GM18507 (cell line): ENCODE data around the gene PCBP2.
"Not testable (repeated sequence)": the region's sequence is repeated elsewhere in the genome, so short reads cannot be mapped to it uniquely, and the experiment has no call there.

Experiments
- DNase-seq: peaks from one replicate; pipeline ENCODE4 v3.0.0; 2011; ENCODE audit warnings: low read depth; ENCODE audit not compliant: insufficient read length; ENCODE audit errors: extremely low spot score
- FAIRE-seq: peaks from 2 replicates; lab custom pipeline; 2011; peaks lifted over from hg19 to GRCh38; lab: Jason Lieb, UNC

PCBP2 gene

GRCh38 chr12:53451661-53452158 lies at the start of gene PCBP2:
Gene PCBP2 (plus strand): TSS chr12:53452102. CDS start chr12:53454801, 2,699 bp downstream.
- FAIRE-seq (peak; percentile 95), DNase-seq (peak; percentile 97)

GRCh38 chr12:53402351-53402750 lies 49.6 kb upstream of the PCBP2 start:
- DNase-seq, FAIRE-seq: not testable (repeated sequence)

- FAIRE-seq (no peak), DNase-seq (no peak)
Observed at GRCh38 chr12:53402871-53403270, 49.0 kb upstream of the PCBP2 start.

GRCh38 chr12:53410951-53411350 lies 41.0 kb upstream of the PCBP2 start:
- DNase-seq (no peak), FAIRE-seq (no peak)

GRCh38 chr12:53413485-53414204 lies 38.3 kb upstream of the PCBP2 start:
- FAIRE-seq (peak; percentile 21), DNase-seq (no peak)

GRCh38 chr12:53414756-53415417 lies 37.0 kb upstream of the PCBP2 start:
- DNase-seq: no peak
- no peak for FAIRE-seq

- FAIRE-seq, DNase-seq: not testable (repeated sequence)
Observed at GRCh38 chr12:53415752-53416389, 36.0 kb upstream of the PCBP2 start.

GRCh38 chr12:53417291-53417816 lies 34.5 kb upstream of the PCBP2 start:
- DNase-seq: not testable (repeated sequence)
- FAIRE-seq: peak; percentile 76

- FAIRE-seq: peak; percentile 67
Observed at GRCh38 chr12:53418221-53418620, 33.7 kb upstream of the PCBP2 start.

GRCh38 chr12:53419756-53420155 lies 32.1 kb upstream of the PCBP2 start:
- DNase-seq (no peak), FAIRE-seq (no peak)

More at GRCh38 chr12:53418221-53418620, 33.7 kb upstream of the PCBP2 start:
- no peak for DNase-seq

GRCh38 chr12:53422247-53422646 lies 29.7 kb upstream of the PCBP2 start:
- not testable (repeated sequence) for FAIRE-seq, DNase-seq

- no peak for DNase-seq
- no peak for FAIRE-seq
Observed at GRCh38 chr12:53423597-53423996, 28.3 kb upstream of the PCBP2 start, which contains the start of gene AMHR2. Gene AMHR2 (plus strand): TSS chr12:53423855. CDS start chr12:53423935, 80 bp downstream.

GRCh38 chr12:53424626-53425514 lies 27.0 kb upstream of the PCBP2 start:
- DNase-seq (no peak), FAIRE-seq (no peak)

- FAIRE-seq: no peak
- DNase-seq: no peak
Observed at GRCh38 chr12:53425515-53426150, 26.3 kb upstream of the PCBP2 start.

GRCh38 chr12:53427905-53428594 lies 23.9 kb upstream of the PCBP2 start:
- FAIRE-seq (no peak), DNase-seq (no peak)

GRCh38 chr12:53428741-53429140 lies 23.2 kb upstream of the PCBP2 start:
- no peak for FAIRE-seq
- DNase-seq: no peak

GRCh38 chr12:53430116-53430515 lies 21.8 kb upstream of the PCBP2 start:
- DNase-seq (no peak), FAIRE-seq (no peak)

- DNase-seq: no peak
- FAIRE-seq: no peak
Observed at GRCh38 chr12:53431187-53431586, 20.7 kb upstream of the PCBP2 start.
